Activated CD8-positive, alpha-beta T cell treated with anti-CD3 and anti-CD28 coated beads for 36 hours (primary cell): Measurements from ENCODE around the gene CD59. TPM values are rescaled to one million over a fixed set of nuclear protein-coding genes. Genes with fewer than 3 reads are reported as not detected.
"Not testable (repeated sequence)": the region's sequence is repeated elsewhere in the genome, so short reads cannot be mapped to it uniquely, and the experiment has no call there.

ENCODE experiments used
- ATAC-seq: fragments of 200-7000 bp; cut with Tn5 transposase; one replicate; pipeline ENCODE4 v1.10.0; 2021; ENCODE audit warnings: mild to moderate bottlenecking, moderate library complexity
- CTCF ChIA-PET: fragments of 350-600 bp; sonication (Branson Sonifier 250); formaldehyde crosslinking; loops from one replicate; lab custom pipeline; 2021; ENCODE audit warnings: antibody characterized with exemption; lab: Charles Lee
- POLR2A ChIA-PET: fragments of 350-600 bp; sonication (Branson Sonifier 250); formaldehyde crosslinking; loops from one replicate; lab custom pipeline; 2021; ENCODE audit warnings: antibody characterized with exemption; lab: Charles Lee
- DNase-seq: peaks from one replicate; pipeline ENCODE4 v3.0.0-alpha.2; 2020
- H3K27ac Mint-ChIP-seq: one replicate; pipeline ENCODE4 v1.8.0; 2021; ENCODE audit warnings: mild to moderate bottlenecking, mixed read lengths
- H3K27me3 Mint-ChIP-seq: one replicate; pipeline ENCODE4 v1.8.0; 2021; ENCODE audit warnings: mixed read lengths
- H3K36me3 Mint-ChIP-seq: one replicate; pipeline ENCODE4 v1.8.0; 2021; ENCODE audit warnings: low read depth, mixed read lengths
- H3K4me1 Mint-ChIP-seq: one replicate; pipeline ENCODE4 v1.8.0; 2021; ENCODE audit warnings: low read depth, mixed read lengths
- H3K4me3 Mint-ChIP-seq: one replicate; pipeline ENCODE4 v1.8.0; 2021; ENCODE audit warnings: mild to moderate bottlenecking, moderate library complexity, mixed read lengths
- H3K9me3 Mint-ChIP-seq: one replicate; pipeline ENCODE4 v1.8.0; 2021; ENCODE audit warnings: mixed read lengths
- intact Hi-C: fragments of 100-400 bp; cut with micrococcal nuclease; formaldehyde crosslinking; loops from one replicate; pipeline ENCODE4 v1.10.0; 2022
- total RNA-seq, 2 experiments: library from RNA; stranded (reverse); gene quantifications; one replicate each; pipeline ENCODE4 v1.2.3, GENCODE V29; 2021
- TF ChIP-seq, protein P1 (sequence below): fragments of 200-600 bp; IDR thresholded peaks from one replicate; pipeline ENCODE4 v1.8.0; 2022; ENCODE audit warnings: antibody characterized with exemption, mild to moderate bottlenecking

Gene CD59
- total RNA-seq, 2 experiments from 2014 or later, result 36.0 to 36.1 TPM

GRCh38 chr11:33713856-33714398 is 22.3 kb downstream of the CD59 start:
- no peak overlapping the region for H3K27ac Mint-ChIP-seq
- no peaks in the 10 kb centered on the region for H3K9me3 Mint-ChIP-seq
- intact Hi-C loops, result no loop called here
- H3K4me1 Mint-ChIP-seq, result no peaks in the 10 kb centered on the region
- ATAC-seq, result no peak
- H3K36me3 Mint-ChIP-seq, result peaks cover 9% of the 10 kb centered on the region
- no peaks in the 10 kb centered on the region for H3K27me3 Mint-ChIP-seq
- no peak overlapping the region for H3K4me3 Mint-ChIP-seq
- CTCF ChIA-PET, result interaction anchor here (1.2 to 8.6 kb wide), 3 partner anchors 13 to 28 kb away, joined by 3 to 108 read pairs (median 3); no protein-coding TSS in a partner anchor
- TF ChIP-seq, protein P1, sequence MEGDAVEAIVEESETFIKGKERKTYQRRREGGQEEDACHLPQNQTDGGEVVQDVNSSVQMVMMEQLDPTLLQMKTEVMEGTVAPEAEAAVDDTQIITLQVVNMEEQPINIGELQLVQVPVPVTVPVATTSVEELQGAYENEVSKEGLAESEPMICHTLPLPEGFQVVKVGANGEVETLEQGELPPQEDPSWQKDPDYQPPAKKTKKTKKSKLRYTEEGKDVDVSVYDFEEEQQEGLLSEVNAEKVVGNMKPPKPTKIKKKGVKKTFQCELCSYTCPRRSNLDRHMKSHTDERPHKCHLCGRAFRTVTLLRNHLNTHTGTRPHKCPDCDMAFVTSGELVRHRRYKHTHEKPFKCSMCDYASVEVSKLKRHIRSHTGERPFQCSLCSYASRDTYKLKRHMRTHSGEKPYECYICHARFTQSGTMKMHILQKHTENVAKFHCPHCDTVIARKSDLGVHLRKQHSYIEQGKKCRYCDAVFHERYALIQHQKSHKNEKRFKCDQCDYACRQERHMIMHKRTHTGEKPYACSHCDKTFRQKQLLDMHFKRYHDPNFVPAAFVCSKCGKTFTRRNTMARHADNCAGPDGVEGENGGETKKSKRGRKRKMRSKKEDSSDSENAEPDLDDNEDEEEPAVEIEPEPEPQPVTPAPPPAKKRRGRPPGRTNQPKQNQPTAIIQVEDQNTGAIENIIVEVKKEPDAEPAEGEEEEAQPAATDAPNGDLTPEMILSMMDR, result no peak
- no peak for DNase-seq
- POLR2A ChIA-PET, result interaction anchor here (0.6 to 0.7 kb wide), 2 partner anchors 11 to 14 kb away, joined by 3 read pairs; no protein-coding TSS in a partner anchor

GRCh38 chr11:33713151-33713855 is 22.9 kb downstream of the CD59 start:
- Mint-ChIP-seq H3K27ac (no peak overlapping the region), H3K27me3 (no peaks in the 10 kb centered on the region), H3K4me1 (no peaks in the 10 kb centered on the region), H3K9me3 (no peaks in the 10 kb centered on the region), H3K36me3 (peaks cover 8% of the 10 kb centered on the region), H3K4me3 (no peak overlapping the region)
- ATAC-seq (no peak), DNase-seq (no peak)
- intact Hi-C loops, result no loop called here
- TF ChIP-seq, protein P1, result no peak
- ChIA-PET CTCF (interaction anchor here (1.3 to 8.6 kb wide), 2 partner anchors 12 to 28 kb away, joined by 3 to 108 read pairs; no protein-coding TSS in a partner anchor), POLR2A (interaction anchor here (0.6 kb wide), 1 partner anchor 13 kb away, joined by 3 read pairs; no protein-coding TSS in a partner anchor)

DNA sequence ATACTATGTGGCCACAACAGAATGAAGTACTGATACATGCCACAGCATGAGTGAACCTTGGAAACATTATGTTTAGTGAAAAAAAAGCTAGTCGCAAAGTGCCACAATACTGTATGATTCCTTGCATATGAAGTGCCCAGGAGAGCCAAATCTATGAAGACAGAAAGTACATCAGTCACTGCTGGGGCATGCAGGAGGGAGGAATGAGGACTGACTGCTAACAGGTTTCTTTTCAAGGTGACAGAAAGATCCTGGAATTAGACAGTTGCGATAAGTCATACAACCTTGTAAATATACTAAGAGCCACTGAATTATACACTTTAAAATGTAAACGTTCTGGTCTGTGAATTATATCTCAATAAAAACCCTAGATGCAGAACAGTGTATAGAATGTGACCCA is 23.8 kb downstream of the CD59 start:
- peaks cover 8% of the 10 kb centered on the region for H3K36me3 Mint-ChIP-seq
- POLR2A ChIA-PET, result interaction anchor here (1.4 kb wide), 1 partner anchor 11 kb away, joined by 3 read pairs; no protein-coding TSS in a partner anchor

DNA sequence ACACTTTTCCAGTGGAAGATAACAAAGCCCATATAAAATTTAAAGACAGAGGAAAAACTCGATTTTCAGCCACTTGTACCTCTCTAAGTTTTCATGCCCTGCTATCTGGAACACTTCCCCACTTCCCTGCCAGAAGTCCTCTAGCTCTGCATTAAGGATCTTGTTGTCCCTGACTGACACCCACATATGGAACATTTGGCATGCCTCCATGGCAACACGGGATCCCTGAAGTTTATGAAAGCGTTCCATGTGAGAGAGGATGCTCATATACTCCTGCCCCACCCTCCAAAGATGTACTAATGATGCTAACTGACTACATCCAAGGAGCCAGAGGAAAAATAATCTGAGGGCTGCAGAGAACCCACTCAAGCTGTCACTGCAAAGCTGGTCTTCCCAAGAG is 26.8 kb downstream of the CD59 start:
- intact Hi-C loops, result no loop called here
- CTCF ChIA-PET, result interaction anchor here (1.6 kb wide), 1 partner anchor 33 kb away, joined by 6 read pairs; no protein-coding TSS in a partner anchor
- Mint-ChIP-seq H3K27ac (no peak overlapping the region), H3K36me3 (peaks cover 4% of the 10 kb centered on the region), H3K4me1 (no peaks in the 10 kb centered on the region), H3K27me3 (no peaks in the 10 kb centered on the region), H3K9me3 (no peaks in the 10 kb centered on the region), H3K4me3 (no peak overlapping the region)
- TF ChIP-seq, protein P1, result no peak
- no peak for ATAC-seq
- POLR2A ChIA-PET, result interaction anchor here (0.9 to 1.0 kb wide), 2 partner anchors 8 to 1436 kb away, joined by 3 to 4 read pairs; partner anchors contain the start of gene C11orf91
- no peak for DNase-seq

More for the DNA sequence above, 23.8 kb downstream of the CD59 start:
- no peak for DNase-seq
- TF ChIP-seq, protein P1, result no peak
- no peak overlapping the region for H3K4me3 Mint-ChIP-seq
- CTCF ChIA-PET, result no interaction called here
- no peaks in the 10 kb centered on the region for H3K27me3 Mint-ChIP-seq
- no peak for ATAC-seq
- intact Hi-C loops, result no loop called here
- H3K27ac Mint-ChIP-seq, result no peak overlapping the region
- no peaks in the 10 kb centered on the region for H3K9me3 Mint-ChIP-seq
- no peaks in the 10 kb centered on the region for H3K4me1 Mint-ChIP-seq

DNA sequence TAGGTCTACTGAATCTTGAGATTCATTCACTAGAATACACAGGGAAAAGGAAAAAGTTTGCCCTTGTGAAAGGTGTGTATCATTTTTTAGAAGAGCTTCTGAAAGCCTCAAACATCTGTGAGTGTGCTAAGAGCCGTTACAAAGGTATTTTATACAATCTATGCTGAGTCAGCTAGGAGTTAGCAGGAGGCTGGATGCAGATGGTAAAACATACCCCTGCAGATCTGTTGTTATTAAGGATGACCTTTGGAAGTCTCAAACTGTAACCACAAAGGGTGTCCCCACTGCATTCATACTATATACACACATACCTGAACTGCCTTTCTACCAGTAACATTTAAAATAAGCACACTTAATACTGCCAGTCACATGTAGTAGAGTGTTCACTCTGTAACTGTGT is 27.2 kb downstream of the CD59 start:
- H3K4me3 Mint-ChIP-seq, result no peak overlapping the region
- H3K9me3 Mint-ChIP-seq, result no peaks in the 10 kb centered on the region
- H3K36me3 Mint-ChIP-seq, result peaks cover 4% of the 10 kb centered on the region
- TF ChIP-seq, protein P1, result no peak
- ChIA-PET POLR2A (no interaction called here), CTCF (interaction anchor here (1.1 to 1.6 kb wide), 2 partner anchors 34 to 98 kb away, joined by 3 to 6 read pairs; no protein-coding TSS in a partner anchor)
- no peaks in the 10 kb centered on the region for H3K4me1 Mint-ChIP-seq
- ATAC-seq, result no peak
- DNase-seq, result no peak
- H3K27me3 Mint-ChIP-seq, result no peaks in the 10 kb centered on the region
- intact Hi-C loops, result no loop called here
- H3K27ac Mint-ChIP-seq, result no peak overlapping the region

DNA sequence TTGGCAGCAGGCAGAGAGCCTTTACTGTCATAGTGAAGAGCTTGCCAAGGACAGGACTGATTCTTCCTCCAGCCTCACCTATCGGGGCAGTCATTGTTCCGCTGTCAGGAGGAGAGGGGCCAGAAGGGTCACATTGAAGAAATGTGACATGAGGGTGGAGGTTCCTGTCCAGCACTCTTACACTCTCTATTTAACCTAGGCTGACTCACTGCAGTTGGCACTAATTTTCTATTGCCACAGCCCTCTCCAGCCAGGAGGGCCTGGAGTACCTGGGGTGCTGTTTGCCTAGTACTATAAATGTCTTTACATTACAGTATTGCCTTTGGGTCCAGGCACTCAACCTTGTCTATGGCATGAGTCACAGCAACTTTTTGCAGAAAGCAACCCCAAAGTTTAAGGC is 28.4 kb downstream of the CD59 start:
- H3K27me3 Mint-ChIP-seq, H3K9me3 Mint-ChIP-seq, DNase-seq, H3K4me1 Mint-ChIP-seq, H3K27ac Mint-ChIP-seq, intact Hi-C loops, POLR2A ChIA-PET, ATAC-seq, H3K36me3 Mint-ChIP-seq, H3K4me3 Mint-ChIP-seq: not testable (repeated sequence)
- CTCF ChIA-PET, result interaction anchor here (1.1 to 3.9 kb wide), 4 partner anchors 8 to 99 kb away, joined by 3 to 20 read pairs (median 4); no protein-coding TSS in a partner anchor
